ENCODE results near the gene TTC12. TPM values are rescaled to one million over a fixed set of nuclear protein-coding genes. Genes with fewer than 3 reads are reported as not detected.

Gene TTC12
- total and polyA plus RNA-seq, 4 donors = 6.4 to 43.2 (median 19.0) TPM

GRCh38 chr11:113316256-113316655, 1.9 kb downstream of the TTC12 start:
- Histone ChIP-seq H3K4me3 (no peak overlapping the region), H3K27me3 (ENCODE audit: control insufficient read depth in 3 of 3, insufficient read depth in 3 of 3, low read length in 2 of 3) (no peaks in the 10 kb centered on the region), H3K36me3 (ENCODE audit: control insufficient read depth in 4 of 4, insufficient read depth in 4 of 4, low read length in 4 of 4) (peaks cover 0 to 12% (median 6%) of the 10 kb centered on the region in 4 donors), H3K27ac (ENCODE audit: low read depth in 1 of 2, low read length in 1 of 2) (no peak overlapping the region), H3K9ac (ENCODE audit: insufficient read depth in 1 of 2, low read length in 2 of 2) (no peak overlapping the region), H3K9me3 (ENCODE audit: control insufficient read depth in 4 of 4, insufficient read depth in 3 of 4, low read length in 3 of 4) (peaks cover 0 to 4% (median 0%) of the 10 kb centered on the region in 4 donors), H3K4me1 (ENCODE audit: control insufficient read depth in 5 of 5, insufficient read depth in 5 of 5, low read length in 5 of 5) (peaks cover 0 to 9% (median 5%) of the 10 kb centered on the region in 5 donors)
- WGBS, 2 donors = 92 to 97% methylated on average over 1 of the region's 1 CpG
- no peak for TF ChIP-seq CTCF (IDR thresholded peaks at IDR 0.05; ENCODE audit: control extremely low read depth, extremely low read depth)
- ATAC-seq (ENCODE audit: insufficient read depth, low FRiP score) (no peak), DNase-seq (no peak)

GRCh38 chr11:113317339-113317738, 3.0 kb downstream of the TTC12 start:
- Histone ChIP-seq H3K9ac (ENCODE audit: insufficient read depth in 1 of 2, low read length in 2 of 2) (no peak overlapping the region), H3K4me3 (no peak overlapping the region), H3K36me3 (ENCODE audit: control insufficient read depth in 4 of 4, insufficient read depth in 4 of 4, low read length in 4 of 4) (peaks cover 0 to 12% (median 6%) of the 10 kb centered on the region in 4 donors), H3K27me3 (ENCODE audit: control insufficient read depth in 3 of 3, insufficient read depth in 3 of 3, low read length in 2 of 3) (no peaks in the 10 kb centered on the region), H3K9me3 (ENCODE audit: control insufficient read depth in 4 of 4, insufficient read depth in 3 of 4, low read length in 3 of 4) (peaks cover 0 to 4% (median 0%) of the 10 kb centered on the region in 4 donors), H3K27ac (ENCODE audit: low read depth in 1 of 2, low read length in 1 of 2) (no peak overlapping the region), H3K4me1 (ENCODE audit: control insufficient read depth in 5 of 5, insufficient read depth in 5 of 5, low read length in 5 of 5) (peaks cover 0 to 9% (median 5%) of the 10 kb centered on the region in 5 donors)
- TF ChIP-seq CTCF (IDR thresholded peaks at IDR 0.05; ENCODE audit: control extremely low read depth, extremely low read depth) = no peak
- DNase-seq (no peak), ATAC-seq (ENCODE audit: insufficient read depth, low FRiP score) (no peak)
- WGBS, 2 donors = 92 to 97% methylated on average over 2 of the region's 2 CpGs

- DNase-seq (no peak), ATAC-seq (ENCODE audit: insufficient read depth, low FRiP score) (no peak)
- peaks cover 0 to 4% (median 0%) of the 10 kb centered on the region in 4 donors for H3K9me3 ChIP-seq (ENCODE audit: control insufficient read depth in 4 of 4, insufficient read depth in 3 of 4, low read length in 3 of 4)
- no peak overlapping the region for H3K9ac ChIP-seq (ENCODE audit: insufficient read depth in 1 of 2, low read length in 2 of 2)
- TF ChIP-seq CTCF (IDR thresholded peaks at IDR 0.05; ENCODE audit: control extremely low read depth, extremely low read depth) = no peak
- H3K27ac ChIP-seq (ENCODE audit: low read depth in 1 of 2, low read length in 1 of 2) = no peak overlapping the region
- peaks cover 0 to 8% (median 5%) of the 10 kb centered on the region in 5 donors for H3K4me1 ChIP-seq (ENCODE audit: control insufficient read depth in 5 of 5, insufficient read depth in 5 of 5, low read length in 5 of 5)
- 97 to 98% methylated on average over 4 of the region's 4 CpGs for WGBS, 2 donors
- H3K36me3 ChIP-seq (ENCODE audit: control insufficient read depth in 4 of 4, insufficient read depth in 4 of 4, low read length in 4 of 4) = peaks cover 1 to 12% (median 9%) of the 10 kb centered on the region in 4 donors
- H3K27me3 ChIP-seq (ENCODE audit: control insufficient read depth in 3 of 3, insufficient read depth in 3 of 3, low read length in 2 of 3) = no peaks in the 10 kb centered on the region
- H3K4me3 ChIP-seq = no peak overlapping the region
Observed at GRCh38 chr11:113319085-113319484, 4.7 kb downstream of the TTC12 start.

- ATAC-seq (ENCODE audit: insufficient read depth, low FRiP score) (no peak), DNase-seq (no peak)
- Histone ChIP-seq H3K27me3 (ENCODE audit: control insufficient read depth in 3 of 3, insufficient read depth in 3 of 3, low read length in 2 of 3) (no peaks in the 10 kb centered on the region), H3K4me1 (ENCODE audit: control insufficient read depth in 5 of 5, insufficient read depth in 5 of 5, low read length in 5 of 5) (no peaks in the 10 kb centered on the region), H3K27ac (ENCODE audit: low read depth in 1 of 2, low read length in 1 of 2) (no peak overlapping the region), H3K36me3 (ENCODE audit: control insufficient read depth in 4 of 4, insufficient read depth in 4 of 4, low read length in 4 of 4) (peaks cover 13 to 21% (median 16%) of the 10 kb centered on the region in 4 donors), H3K9me3 (ENCODE audit: control insufficient read depth in 4 of 4, insufficient read depth in 3 of 4, low read length in 3 of 4) (peaks cover 0 to 4% (median 0%) of the 10 kb centered on the region in 4 donors), H3K4me3 (no peak overlapping the region), H3K9ac (ENCODE audit: insufficient read depth in 1 of 2, low read length in 2 of 2) (no peak overlapping the region)
- TF ChIP-seq CTCF (IDR thresholded peaks at IDR 0.05; ENCODE audit: control extremely low read depth, extremely low read depth) = no peak
- 57 to 62% methylated on average over 4 of the region's 4 CpGs for WGBS, 2 donors
Observed at GRCh38 chr11:113322158-113322557, 7.8 kb downstream of the TTC12 start.
